Mesendoderm (in vitro differentiated cells): ENCODE measurements around the gene UBA3.

ENCODE experiments used
- DNase-seq: peaks from one replicate; pipeline ENCODE4 v3.0.0; 2013
- H2AK5ac ChIP-seq: 2 replicates; pipeline ENCODE4 v1.6.1; 2013; ENCODE audit warnings: low read length, inconsistent platforms
- H2BK120ac ChIP-seq: 2 replicates; pipeline ENCODE4 v1.6.1; 2013; ENCODE audit warnings: low read depth, mild to moderate bottlenecking, low read length, moderate library complexity, mixed read lengths
- H2BK15ac ChIP-seq: replicated peaks from 2 replicates; pipeline ENCODE4 v1.6.1; 2013; ENCODE audit warnings: low read depth, mild to moderate bottlenecking, moderate library complexity
- H2BK5ac ChIP-seq: 2 replicates; pipeline ENCODE4 v1.6.1; 2013; ENCODE audit warnings: low read length, inconsistent platforms
- H3K18ac ChIP-seq: 2 replicates; pipeline ENCODE4 v1.6.1; 2013; ENCODE audit warnings: mild to moderate bottlenecking, low read length, mixed read lengths
- H3K23ac ChIP-seq: one replicate; pipeline ENCODE4 v1.6.1; 2013; ENCODE audit warnings: low read length
- H3K27ac ChIP-seq: 2 replicates; pipeline ENCODE4 v1.5.1; 2013; ENCODE audit warnings: low read depth, mild to moderate bottlenecking, inconsistent platforms, low read length, moderate library complexity
- H3K27me3 ChIP-seq: 2 replicates; pipeline ENCODE4 v1.6.1; 2013; ENCODE audit warnings: low read length, control low read depth, mild to moderate bottlenecking, inconsistent platforms; ENCODE audit not compliant: insufficient read depth, poor library complexity
- H3K36me3 ChIP-seq: 2 replicates; pipeline ENCODE4 v1.6.1; 2013; ENCODE audit warnings: low read length, inconsistent platforms; ENCODE audit not compliant: control insufficient read depth, insufficient read depth
- H3K4ac ChIP-seq: one replicate; pipeline ENCODE4 v1.6.1; 2013; ENCODE audit warnings: low read depth, mild to moderate bottlenecking, low read length, moderate library complexity
- H3K4me1 ChIP-seq: 2 replicates; pipeline ENCODE4 v1.6.1; 2013; ENCODE audit warnings: low read depth, low read length, inconsistent platforms; ENCODE audit not compliant: control insufficient read depth
- H3K4me2 ChIP-seq: 2 replicates; pipeline ENCODE4 v1.6.1; 2013; ENCODE audit warnings: low read length
- H3K4me3 ChIP-seq: 2 replicates; pipeline ENCODE4 v1.5.1; 2013; ENCODE audit warnings: mild to moderate bottlenecking, low read length
- H3K56ac ChIP-seq: one replicate; pipeline ENCODE4 v1.6.1; 2013; ENCODE audit warnings: low read length
- H3K79me1 ChIP-seq: 2 replicates; pipeline ENCODE4 v1.6.1; 2013; ENCODE audit warnings: low read length, inconsistent platforms
- H3K79me2 ChIP-seq: 2 replicates; pipeline ENCODE4 v1.6.1; 2013; ENCODE audit warnings: mild to moderate bottlenecking, low read length; ENCODE audit not compliant: control insufficient read depth, insufficient read depth
- H3K9ac ChIP-seq: 2 replicates; pipeline ENCODE4 v1.6.1; 2013; ENCODE audit warnings: low read length, inconsistent platforms
- H4K5ac ChIP-seq: one replicate; pipeline ENCODE4 v1.6.1; 2013; ENCODE audit warnings: low read length
- H4K8ac ChIP-seq: one replicate; pipeline ENCODE4 v1.6.1; 2013; ENCODE audit warnings: low read depth, mild to moderate bottlenecking, control low read depth, low read length, moderate library complexity
- WGBS: extraction: QIAGEN DNeasy Blood & Tissue Kit; methylation state at CpG from one replicate; pipeline ENCODE4 v1.1.7; 2013; ENCODE audit warnings: low lambda C conversion rate, missing lambda C conversion rate; ENCODE audit not compliant: insufficient coverage; ENCODE audit errors: extremely low coverage; 5-methylcytosine and 5-hydroxymethylcytosine counted together

The UBA3 gene

GRCh38 chr3:69048990-69049389, 31.2 kb downstream of the UBA3 start:
- no peak overlapping the region for H2BK15ac ChIP-seq
- no CpG with 5 or more reads among the region's 2 CpGs for WGBS
- DNase-seq, result no peak
- H3K79me1 ChIP-seq, result peaks cover 8% of the 10 kb centered on the region
- H3K4me2 ChIP-seq, result no peak overlapping the region
- no peak overlapping the region for H4K5ac ChIP-seq
- H3K9ac ChIP-seq, result no peak overlapping the region
- H2BK5ac ChIP-seq, result no peak overlapping the region
- H2BK120ac ChIP-seq, result no peak overlapping the region
- H3K27me3 ChIP-seq, result no peaks in the 10 kb centered on the region
- H3K18ac ChIP-seq, result no peak overlapping the region
- no peak overlapping the region for H3K4ac ChIP-seq
- no peak overlapping the region for H2AK5ac ChIP-seq
- H3K79me2 ChIP-seq, result peaks cover 14% of the 10 kb centered on the region
- no peak overlapping the region for H3K23ac ChIP-seq
- H3K4me3 ChIP-seq, result no peak overlapping the region
- no peak overlapping the region for H3K27ac ChIP-seq
- H4K8ac ChIP-seq, result no peak overlapping the region
- no peaks in the 10 kb centered on the region for H3K36me3 ChIP-seq
- no peaks in the 10 kb centered on the region for H3K4me1 ChIP-seq
- no peak overlapping the region for H3K56ac ChIP-seq

- no peak overlapping the region for H3K4ac ChIP-seq
- no peaks in the 10 kb centered on the region for H3K4me1 ChIP-seq
- no peak overlapping the region for H3K4me3 ChIP-seq
- H2BK120ac ChIP-seq, result no peak overlapping the region
- H3K36me3 ChIP-seq, result no peaks in the 10 kb centered on the region
- H2BK5ac ChIP-seq, result no peak overlapping the region
- no peak overlapping the region for H3K27ac ChIP-seq
- no peak overlapping the region for H3K4me2 ChIP-seq
- H2BK15ac ChIP-seq, result no peak overlapping the region
- no peak overlapping the region for H4K5ac ChIP-seq
- H3K9ac ChIP-seq, result no peak overlapping the region
- no peaks in the 10 kb centered on the region for H3K27me3 ChIP-seq
- no peak overlapping the region for H2AK5ac ChIP-seq
- H3K79me1 ChIP-seq, result peaks cover 1% of the 10 kb centered on the region
- no peak overlapping the region for H4K8ac ChIP-seq
- WGBS, result no CpG with 5 or more reads among the region's 2 CpGs
- no peak overlapping the region for H3K18ac ChIP-seq
- H3K23ac ChIP-seq, result no peak overlapping the region
- no peak overlapping the region for H3K56ac ChIP-seq
- peaks cover 3% of the 10 kb centered on the region for H3K79me2 ChIP-seq
- no peak for DNase-seq
Measured at GRCh38 chr3:69044608-69045007, 35.6 kb downstream of the UBA3 start.

GRCh38 chr3:69033470-69033869, 46.7 kb downstream of the UBA3 start:
- H3K23ac ChIP-seq, result no peak overlapping the region
- H2BK5ac ChIP-seq, result no peak overlapping the region
- no peak overlapping the region for H4K8ac ChIP-seq
- H3K9ac ChIP-seq, result no peak overlapping the region
- H2AK5ac ChIP-seq, result no peak overlapping the region
- no peak overlapping the region for H3K4me3 ChIP-seq
- no peaks in the 10 kb centered on the region for H3K79me1 ChIP-seq
- no peak overlapping the region for H4K5ac ChIP-seq
- H3K56ac ChIP-seq, result no peak overlapping the region
- H3K18ac ChIP-seq, result no peak overlapping the region
- no peaks in the 10 kb centered on the region for H3K4me1 ChIP-seq
- no peak overlapping the region for H2BK120ac ChIP-seq
- H3K27ac ChIP-seq, result no peak overlapping the region
- no peaks in the 10 kb centered on the region for H3K79me2 ChIP-seq
- H3K27me3 ChIP-seq, result no peaks in the 10 kb centered on the region
- no peak overlapping the region for H2BK15ac ChIP-seq
- no peak overlapping the region for H3K4ac ChIP-seq
- WGBS, result no CpG with 5 or more reads among the region's 7 CpGs
- H3K36me3 ChIP-seq, result no peaks in the 10 kb centered on the region
- DNase-seq, result no peak
- H3K4me2 ChIP-seq, result no peak overlapping the region

- Histone ChIP-seq H4K8ac (no peak overlapping the region), H2BK15ac (no peak overlapping the region), H3K79me2 (no peaks in the 10 kb centered on the region), H3K4ac (no peak overlapping the region), H2BK5ac (no peak overlapping the region), H3K18ac (no peak overlapping the region), H3K4me2 (no peak overlapping the region), H3K27me3 (no peaks in the 10 kb centered on the region), H3K23ac (no peak overlapping the region), H4K5ac (no peak overlapping the region), H3K4me3 (no peak overlapping the region), H2AK5ac (no peak overlapping the region), H3K9ac (no peak overlapping the region), H3K79me1 (no peaks in the 10 kb centered on the region), H3K36me3 (no peaks in the 10 kb centered on the region), H2BK120ac (no peak overlapping the region), H3K56ac (no peak overlapping the region), H3K27ac (no peak overlapping the region), H3K4me1 (no peaks in the 10 kb centered on the region)
- DNase-seq, result no peak
- no CpG with 5 or more reads among the region's 9 CpGs for WGBS
Measured at GRCh38 chr3:69032737-69033136, 47.4 kb downstream of the UBA3 start.

GRCh38 chr3:69032142-69032541, 48.0 kb downstream of the UBA3 start:
- H3K18ac ChIP-seq, result no peak overlapping the region
- H3K23ac ChIP-seq, result no peak overlapping the region
- no peak overlapping the region for H3K4ac ChIP-seq
- H3K27ac ChIP-seq, result no peak overlapping the region
- H3K27me3 ChIP-seq, result no peaks in the 10 kb centered on the region
- H3K4me2 ChIP-seq, result no peak overlapping the region
- H4K5ac ChIP-seq, result no peak overlapping the region
- H2AK5ac ChIP-seq, result no peak overlapping the region
- H3K79me2 ChIP-seq, result no peaks in the 10 kb centered on the region
- H2BK15ac ChIP-seq, result no peak overlapping the region
- H2BK5ac ChIP-seq, result no peak overlapping the region
- DNase-seq, result no peak
- no peaks in the 10 kb centered on the region for H3K79me1 ChIP-seq
- no peak overlapping the region for H3K9ac ChIP-seq
- H3K4me3 ChIP-seq, result no peak overlapping the region
- H4K8ac ChIP-seq, result no peak overlapping the region
- no peaks in the 10 kb centered on the region for H3K36me3 ChIP-seq
- no CpG with 5 or more reads among the region's 2 CpGs for WGBS
- H2BK120ac ChIP-seq, result no peak overlapping the region
- H3K4me1 ChIP-seq, result no peaks in the 10 kb centered on the region
- no peak overlapping the region for H3K56ac ChIP-seq

- H2BK120ac ChIP-seq, result no peak overlapping the region
- H3K18ac ChIP-seq, result no peak overlapping the region
- H3K27ac ChIP-seq, result no peak overlapping the region
- no peak overlapping the region for H2BK5ac ChIP-seq
- H3K9ac ChIP-seq, result no peak overlapping the region
- no peak overlapping the region for H3K56ac ChIP-seq
- no peak for DNase-seq
- H3K4me3 ChIP-seq, result no peak overlapping the region
- H3K23ac ChIP-seq, result no peak overlapping the region
- H3K79me2 ChIP-seq, result no peaks in the 10 kb centered on the region
- H3K4ac ChIP-seq, result no peak overlapping the region
- no peak overlapping the region for H4K5ac ChIP-seq
- no peak overlapping the region for H2BK15ac ChIP-seq
- no peak overlapping the region for H2AK5ac ChIP-seq
- WGBS, result no CpG with 5 or more reads among the region's 1 CpG
- H4K8ac ChIP-seq, result no peak overlapping the region
- no peaks in the 10 kb centered on the region for H3K36me3 ChIP-seq
- no peak overlapping the region for H3K4me2 ChIP-seq
- no peaks in the 10 kb centered on the region for H3K27me3 ChIP-seq
- no peaks in the 10 kb centered on the region for H3K79me1 ChIP-seq
- no peaks in the 10 kb centered on the region for H3K4me1 ChIP-seq
Measured at GRCh38 chr3:69031635-69032034, 48.5 kb downstream of the UBA3 start.
